ENCODE results near the gene HAT1. TPM values are rescaled to one million over a fixed set of nuclear protein-coding genes. Genes with fewer than 3 reads are reported as not detected.

Gene HAT1
- total and polyA plus RNA-seq, 2 of the 4 experiments (the other 2 are of a cell fraction): 24.4 to 42.1 TPM

GRCh38 chr2:171895786-171896185 lies 26.5 kb upstream of the HAT1 start:
- intact Hi-C loops (cut with micrococcal nuclease): no loop called here
- dilution Hi-C loops (cut with HindIII; ENCODE audit: low sequenced_read_pairs, unreplicated experiment): no loop called here

More at GRCh38 chr2:171895786-171896185, 26.5 kb upstream of the HAT1 start:
- no CpG with 5 or more reads among the region's 1 CpG for WGBS, 2 experiments (ENCODE audit: extremely low coverage in 2 of 2, insufficient read length in 1 of 2)
- Histone ChIP-seq H4K8ac (ENCODE audit: low read depth in 2 of 2, low read length in 2 of 2) (no peak overlapping the region), H3K79me1 (ENCODE audit: low read depth in 1 of 2, low read length in 2 of 2) (peaks cover 5 to 9% of the 10 kb centered on the region in 2 experiments; a peak in 3 of 4 replicates), H3K27me3 (ENCODE audit: control insufficient read depth, insufficient read depth, low read length) (no peaks in the 10 kb centered on the region), H2BK5ac (ENCODE audit: low read depth, low read length, poor library complexity, severe bottlenecking) (no peak overlapping the region), H3K4me2 (ENCODE audit: low read depth, low read length) (no peak overlapping the region), H3K9me3 (ENCODE audit: control insufficient read depth, insufficient read depth, low read length) (no peaks in the 10 kb centered on the region), H3K27ac (ENCODE audit: insufficient read depth, low read length) (no peak overlapping the region), H3K23ac (ENCODE audit: low read depth, low read length) (no peak overlapping the region), H3K4me3 (ENCODE audit: insufficient read depth, low read depth, low read length) (no peak overlapping the region), H3K9me1 (ENCODE audit: insufficient read depth, low read length) (no peaks in the 10 kb centered on the region), H2AK9ac (replicated peaks; ENCODE audit: low read depth, low read length, poor library complexity) (no peak overlapping the region), H3K9ac (ENCODE audit: low read depth, low read length) (no peak overlapping the region), H2BK120ac (ENCODE audit: low read depth, low read length) (no peak overlapping the region), H2BK15ac (ENCODE audit: low read depth, low read length) (no peak overlapping the region), H4K20me1 (ENCODE audit: insufficient read depth, low read length) (no peaks in the 10 kb centered on the region), H2AK5ac (ENCODE audit: low read depth, low read length) (no peak overlapping the region), H4K91ac (ENCODE audit: insufficient read depth, low read depth, low read length) (no peak overlapping the region), H3K4ac (ENCODE audit: low read depth, low read length) (no peak overlapping the region), H3K18ac (ENCODE audit: low read depth, low read length) (no peak overlapping the region), H2BK20ac (ENCODE audit: low read depth, low read length) (no peak overlapping the region), H3K56ac (ENCODE audit: extremely low read depth, insufficient read depth, low read length) (no peak overlapping the region), H3K4me1 (ENCODE audit: control insufficient read depth, insufficient read depth, low read length) (no peaks in the 10 kb centered on the region), H3K36me3 (ENCODE audit: control insufficient read depth, insufficient read depth, low read length) (no peaks in the 10 kb centered on the region; the same call in 1 of the 2 replicates), H4K5ac (ENCODE audit: low read depth, low read length) (no peak overlapping the region), H3K14ac (replicated peaks; ENCODE audit: low read depth, low read length) (no peak overlapping the region), H2AFZ (replicated peaks; ENCODE audit: low read length, poor library complexity) (no peak overlapping the region)
- no TSS peak for BruUV-seq (replicated peaks)
- in situ Hi-C loops (cut with MboI; ENCODE audit: low sequenced_read_pairs): no loop called here
- TF ChIP-seq CTCF (conservative IDR thresholded peaks at IDR 0.05; ENCODE audit: low read depth, low read length) (no peak), MXI1 (IDR thresholded peaks at IDR 0.05; ENCODE audit: borderline replicate concordance, low read depth, low read length) (no peak), POLR2A (IDR thresholded peaks at IDR 0.05; ENCODE audit: low read depth, low read length) (no peak), SMC3 (IDR thresholded peaks at IDR 0.05; ENCODE audit: low read depth, low read length) (no peak), NFE2L2 (IDR thresholded peaks at IDR 0.05; ENCODE audit: low read depth, low read length) (no peak), RFX5 (IDR thresholded peaks at IDR 0.05; ENCODE audit: low read depth, low read length) (no peak), MAZ (IDR thresholded peaks at IDR 0.05; ENCODE audit: borderline replicate concordance, low read depth, low read length) (no peak), BHLHE40 (IDR thresholded peaks at IDR 0.05; ENCODE audit: low read depth, low read length) (no peak)
- TF ChIP-seq, protein P1, sequence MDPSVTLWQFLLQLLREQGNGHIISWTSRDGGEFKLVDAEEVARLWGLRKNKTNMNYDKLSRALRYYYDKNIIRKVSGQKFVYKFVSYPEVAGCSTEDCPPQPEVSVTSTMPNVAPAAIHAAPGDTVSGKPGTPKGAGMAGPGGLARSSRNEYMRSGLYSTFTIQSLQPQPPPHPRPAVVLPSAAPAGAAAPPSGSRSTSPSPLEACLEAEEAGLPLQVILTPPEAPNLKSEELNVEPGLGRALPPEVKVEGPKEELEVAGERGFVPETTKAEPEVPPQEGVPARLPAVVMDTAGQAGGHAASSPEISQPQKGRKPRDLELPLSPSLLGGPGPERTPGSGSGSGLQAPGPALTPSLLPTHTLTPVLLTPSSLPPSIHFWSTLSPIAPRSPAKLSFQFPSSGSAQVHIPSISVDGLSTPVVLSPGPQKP (IDR thresholded peaks at IDR 0.05; ENCODE audit: borderline replicate concordance, low read depth, low read length): no peak
- ATAC-seq (ENCODE audit: low read depth) (no peak), DNase-seq (no peak)
- POLR2A ChIA-PET (ENCODE audit: unreplicated experiment): no interaction called here
- CTCF ChIA-PET: no interaction called here

Measured in IMR-90 (cell line).